GM19463 (cell line): ENCODE measurements around the gene DYTN.
"Not testable (repeated sequence)": the region's sequence is repeated elsewhere in the genome, so short reads cannot be mapped to it uniquely, and the experiment has no call there.

Experiments
- ATAC-seq: cut with Tn5 transposase; IDR thresholded peaks from one replicate; pipeline ENCODE4 v1.9.1; 2021; ENCODE audit warnings: mild to moderate bottlenecking, moderate library complexity; ENCODE audit not compliant: unreplicated experiment

The DYTN gene, protein sequence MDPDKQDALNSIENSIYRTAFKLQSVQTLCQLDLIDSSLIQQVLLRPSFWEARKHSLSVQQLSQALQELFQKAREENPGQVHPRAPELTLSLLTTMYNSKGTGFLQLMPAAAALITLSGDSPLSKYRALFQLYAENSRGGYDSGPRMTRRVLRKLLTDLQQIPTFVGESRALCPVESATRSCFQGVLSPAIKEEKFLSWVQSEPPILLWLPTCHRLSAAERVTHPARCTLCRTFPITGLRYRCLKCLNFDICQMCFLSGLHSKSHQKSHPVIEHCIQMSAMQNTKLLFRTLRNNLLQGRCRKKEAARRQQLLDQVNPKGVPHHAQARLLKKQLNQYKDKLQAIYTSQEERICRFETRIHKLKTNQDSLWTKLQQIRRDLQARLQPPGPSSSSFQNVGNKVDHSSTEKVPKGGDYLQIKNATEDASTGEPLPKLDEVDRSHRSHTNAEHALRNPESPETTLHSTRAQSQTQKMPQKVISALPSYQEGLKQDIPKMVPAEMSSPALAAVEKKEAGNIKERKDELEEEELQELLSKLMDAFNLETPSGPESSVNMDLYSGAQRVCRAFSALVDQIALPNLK

DNA sequence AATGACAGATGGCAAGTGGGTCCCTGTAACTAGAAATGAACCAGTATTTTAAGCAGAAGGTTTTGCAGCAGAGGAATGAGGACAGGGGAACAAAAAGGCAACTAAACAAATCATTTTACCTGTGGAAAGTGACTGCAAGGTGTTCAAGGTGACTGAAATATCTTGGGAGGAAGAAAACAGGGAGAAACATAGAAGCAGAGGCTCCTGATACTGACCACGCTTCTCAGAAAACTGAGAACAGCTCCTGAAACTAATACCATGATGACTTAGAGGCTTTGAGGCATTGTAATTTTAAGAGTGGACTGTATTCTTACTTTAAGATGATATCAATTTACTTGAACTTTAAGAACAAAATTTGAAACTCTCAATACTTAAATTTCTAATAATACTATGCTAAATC is at the start of gene DYTN:
Gene DYTN, minus strand, starts transcription at position 101 of the 400 bp plus-strand sequence. CDS start 117 bp downstream, outside the sequence.
- ATAC-seq = no peak

DNA sequence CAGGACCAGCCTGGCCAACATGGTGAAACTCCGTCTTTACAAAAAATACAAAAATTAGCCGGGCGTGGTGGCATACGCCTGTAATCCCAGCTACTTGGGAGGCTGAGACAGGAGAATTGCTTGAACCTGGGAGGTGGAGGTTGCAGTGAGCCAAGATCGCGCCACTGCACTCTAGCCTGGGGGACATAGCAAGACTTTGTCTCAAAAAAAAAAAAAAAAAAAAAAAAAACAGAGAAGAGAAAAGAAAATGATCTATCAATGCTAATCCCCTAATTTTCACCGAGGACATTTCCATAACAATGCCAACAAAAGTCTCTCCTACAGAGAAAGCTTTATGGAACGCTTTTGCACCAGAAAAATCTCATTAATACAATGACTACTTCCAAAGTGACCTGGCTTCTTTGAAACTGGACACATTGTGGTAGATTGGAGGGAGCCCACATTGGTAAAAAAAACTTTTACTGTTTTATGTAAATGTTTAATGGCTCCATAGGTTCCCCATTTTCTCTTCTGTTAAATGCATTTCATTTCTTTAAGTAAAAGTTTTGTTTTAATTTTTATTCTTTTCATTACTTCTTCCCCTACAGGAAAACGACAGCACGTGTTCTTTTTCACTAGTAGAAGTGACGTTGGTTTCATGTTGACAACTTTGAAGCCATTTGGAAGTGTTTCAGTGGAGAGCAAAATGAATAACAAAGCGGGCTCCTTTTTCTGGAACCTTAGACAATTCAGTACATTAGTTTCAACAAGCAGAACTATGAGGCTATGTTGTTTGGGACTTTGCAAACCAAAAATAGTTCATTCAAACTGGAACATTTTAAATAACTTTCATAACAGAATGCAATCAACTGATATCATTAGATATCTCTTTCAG is 48.1 kb upstream of the DYTN start:
- no peak for ATAC-seq

DNA sequence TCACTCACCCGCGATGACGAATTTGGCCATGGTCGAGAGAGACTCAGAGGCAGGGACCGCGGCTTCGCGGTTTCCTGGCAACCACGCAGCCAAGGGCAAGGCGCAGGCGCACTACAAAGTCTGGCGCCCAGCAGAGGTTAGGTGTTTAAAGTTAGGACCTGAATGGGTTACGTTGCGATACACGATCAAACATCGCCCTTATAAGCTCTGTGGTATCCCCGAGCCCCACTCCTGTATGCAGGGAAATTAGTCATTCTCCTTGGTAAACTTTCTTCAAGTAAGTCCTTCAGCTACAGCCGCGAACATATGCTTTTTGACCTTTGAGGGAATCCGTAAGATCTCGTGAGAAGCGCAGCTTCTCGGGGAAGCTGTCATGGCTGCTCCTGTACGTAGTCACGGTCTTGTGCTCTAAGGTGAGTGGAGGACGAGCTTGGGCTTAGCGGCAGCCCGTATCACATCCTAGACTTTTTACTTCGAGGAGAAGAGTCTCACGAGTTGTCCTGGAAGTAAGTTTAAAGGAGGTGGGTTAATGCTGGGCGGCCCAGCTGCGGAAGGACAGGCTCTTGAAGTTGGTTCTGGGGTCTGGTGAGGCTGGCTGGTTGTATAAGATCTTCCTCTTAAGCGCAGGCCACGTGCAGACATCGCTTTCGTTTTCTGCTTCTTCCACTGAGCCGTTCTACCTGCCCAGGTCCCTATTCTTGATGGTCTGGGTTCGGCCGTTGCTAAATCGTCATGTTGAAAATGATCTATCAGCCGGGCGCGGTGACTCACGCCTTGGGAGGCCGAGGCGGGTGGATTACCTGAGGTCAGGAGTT is 47.3 kb upstream of the DYTN start, which contains the start of the genes FASTKD2 and MDH1B:
Gene FASTKD2, plus strand, starts transcription at position 365 of the 815 bp plus-strand sequence. CDS start 1,088 bp downstream, outside the sequence.
Gene MDH1B, minus strand, starts transcription at position 87 of the 815 bp plus-strand sequence. Its CDS starts 57 bp downstream, at position 30.
- ATAC-seq = peak; percentile 89

DNA sequence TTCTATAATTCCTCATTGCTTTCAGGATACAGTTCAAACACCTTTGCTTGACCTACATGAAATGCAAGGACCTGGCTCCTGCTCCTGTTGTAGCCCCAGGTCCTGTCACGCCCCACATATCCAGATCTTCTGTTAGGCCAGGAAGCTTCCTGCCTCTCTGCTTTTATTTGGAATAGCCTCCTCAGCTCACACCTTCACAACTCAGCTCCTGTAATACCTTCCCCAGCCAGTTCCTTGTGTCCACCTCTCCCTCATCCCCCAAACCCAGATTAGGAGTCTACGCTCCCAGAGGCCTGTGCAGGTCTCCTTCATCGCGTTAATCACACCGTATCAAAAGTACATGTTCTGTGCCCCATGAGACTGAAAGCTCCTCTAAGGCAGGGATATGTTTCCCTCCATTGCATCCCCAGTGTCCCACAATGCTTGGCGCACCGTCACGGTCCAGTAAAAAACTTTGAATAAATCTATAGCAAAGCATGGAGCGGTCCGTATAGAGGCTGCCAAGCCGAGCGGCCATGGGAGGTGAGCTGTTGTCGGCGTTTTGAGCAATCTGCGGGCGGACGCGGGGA is 46.6 kb upstream of the DYTN start:
- ATAC-seq = peak; percentile 0

DNA sequence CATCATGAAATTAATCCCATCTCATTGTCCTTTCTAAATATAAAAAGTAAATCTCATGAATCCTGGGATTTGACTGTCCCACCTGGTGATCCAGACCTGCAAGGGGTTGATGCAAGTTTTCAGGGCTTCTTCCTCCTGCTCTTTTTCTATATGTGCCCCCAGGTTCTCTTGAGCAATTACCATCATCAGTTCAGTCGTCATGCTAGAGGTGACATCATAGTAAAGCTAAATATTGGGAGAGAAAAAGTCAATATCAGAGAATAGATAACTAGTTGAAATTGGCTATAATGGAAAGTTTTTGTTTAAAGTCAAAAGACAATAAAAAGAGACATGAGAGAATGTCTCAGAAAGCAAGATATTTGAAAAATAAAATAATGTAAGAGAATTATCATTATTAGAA is 38.6 kb upstream of the DYTN start:
- no peak for ATAC-seq

DNA sequence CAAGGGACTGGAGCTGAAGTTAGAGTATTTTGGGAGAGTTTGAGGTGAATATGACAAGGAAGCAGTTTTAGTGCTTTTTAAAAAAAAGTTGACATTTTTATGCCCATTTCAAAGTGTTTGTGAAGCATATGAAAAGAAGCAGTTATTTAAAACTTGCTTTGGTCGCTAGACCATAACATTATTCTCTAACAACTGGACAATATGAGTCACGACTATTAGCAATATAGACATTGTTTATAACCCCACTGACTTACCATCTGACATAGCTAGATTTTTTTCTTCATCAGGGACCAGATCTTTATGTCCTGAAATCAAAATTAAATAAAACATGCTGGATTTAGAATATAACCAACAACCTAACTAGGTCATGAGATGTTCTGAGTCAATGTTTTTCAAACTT is 22.6 kb upstream of the DYTN start:
- no peak for ATAC-seq

DNA sequence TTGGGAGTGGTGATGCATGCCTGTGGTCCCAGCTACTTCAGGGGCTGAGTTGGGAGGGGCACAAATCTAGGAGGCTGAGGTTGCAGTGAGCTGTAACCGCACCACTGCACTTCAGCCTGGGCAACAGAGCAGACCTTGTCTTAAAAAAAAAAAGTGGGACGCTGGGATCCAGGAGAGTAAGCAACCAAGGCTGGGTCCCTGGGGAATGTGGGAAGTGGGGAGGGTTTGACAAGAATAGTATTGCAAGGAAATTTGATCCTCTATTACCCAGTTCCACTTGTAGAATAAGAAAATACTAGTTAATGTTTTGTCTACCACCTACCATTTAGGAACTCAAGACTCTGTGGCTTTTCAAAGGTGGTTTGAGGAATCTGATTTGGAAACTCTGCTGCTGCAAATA is 21.1 kb upstream of the DYTN start:
- ATAC-seq = no peak

DNA sequence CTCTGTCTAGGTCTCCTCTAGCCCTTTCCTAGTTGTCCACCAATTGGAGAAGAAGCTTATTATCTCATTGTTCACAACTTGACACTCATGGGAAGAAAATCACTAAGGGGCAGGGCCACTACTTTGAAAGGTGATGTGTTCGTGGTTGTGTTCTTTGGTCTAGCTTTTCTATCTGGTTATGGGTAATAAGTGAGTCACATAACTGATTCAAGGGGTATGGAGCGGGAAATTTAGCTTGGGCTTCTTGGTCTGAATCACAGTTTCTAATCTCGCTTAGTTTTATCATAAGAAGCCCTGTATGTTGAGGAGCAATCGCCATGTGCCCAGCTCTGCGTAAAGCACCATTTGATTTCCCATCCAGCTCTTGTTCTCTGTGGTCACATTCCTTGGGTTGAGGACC is 18.7 kb upstream of the DYTN start:
- no peak for ATAC-seq

DNA sequence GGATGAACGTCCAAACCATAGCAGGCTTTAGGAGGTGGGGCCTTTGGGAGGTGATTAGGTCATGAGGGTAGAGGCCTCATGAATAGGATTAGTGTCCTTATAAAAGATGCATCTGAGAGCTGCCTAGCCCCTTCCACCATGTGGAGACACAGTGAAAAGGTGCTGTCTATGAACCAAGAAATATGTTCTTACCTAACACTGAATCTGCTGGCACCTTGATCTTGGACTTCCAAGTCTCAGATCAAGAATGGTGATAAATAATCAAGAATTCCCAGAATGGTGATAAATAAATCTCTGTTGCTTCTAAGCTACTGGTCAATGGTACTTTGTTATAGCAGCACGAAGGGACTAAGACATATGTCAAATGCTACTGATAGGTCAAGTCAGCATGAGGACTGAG is 15.1 kb upstream of the DYTN start:
- no peak for ATAC-seq

DNA sequence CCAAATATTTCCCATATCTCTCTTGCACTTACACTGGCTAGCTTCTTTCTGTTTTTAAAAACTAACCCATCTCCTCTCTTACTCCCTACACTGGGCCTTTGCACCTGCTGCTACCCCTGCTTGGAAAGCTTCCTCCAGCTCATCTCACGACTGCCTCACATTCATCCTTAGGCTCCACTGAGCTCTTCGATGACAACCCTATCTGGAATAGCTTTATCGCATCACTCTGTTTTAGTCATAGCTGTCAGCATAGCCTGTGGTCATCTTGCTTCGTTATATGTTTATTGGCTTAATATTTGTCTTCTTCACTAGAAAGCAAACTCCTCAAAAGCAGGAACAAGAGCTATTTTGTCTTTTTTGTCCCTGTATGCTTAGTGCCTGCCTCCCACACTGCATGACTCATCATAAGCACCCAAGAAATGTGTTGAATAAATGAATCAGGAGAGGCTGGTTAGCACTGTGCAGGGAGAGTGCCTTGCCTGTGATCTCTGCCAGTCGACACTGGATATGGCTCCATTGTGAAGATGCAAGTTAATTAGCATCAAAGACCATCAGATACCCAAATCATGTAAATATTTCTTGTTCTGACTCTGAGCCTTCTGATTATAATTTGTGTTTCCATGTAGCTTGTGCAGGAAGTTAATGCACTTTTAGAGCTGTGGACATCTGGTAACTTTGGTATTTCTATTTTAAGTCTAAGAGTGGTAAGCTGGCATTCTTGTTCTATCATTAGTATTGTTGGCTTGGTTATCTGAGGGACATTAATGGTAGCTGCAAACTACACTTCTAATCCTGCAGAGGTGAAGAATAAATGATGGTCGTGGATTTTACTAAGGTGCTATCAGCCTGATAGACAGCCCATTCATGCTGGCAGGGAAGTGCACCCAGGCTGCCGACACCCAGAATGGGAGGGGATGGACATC is 10.3 kb upstream of the DYTN start:
- no peak for ATAC-seq

DNA sequence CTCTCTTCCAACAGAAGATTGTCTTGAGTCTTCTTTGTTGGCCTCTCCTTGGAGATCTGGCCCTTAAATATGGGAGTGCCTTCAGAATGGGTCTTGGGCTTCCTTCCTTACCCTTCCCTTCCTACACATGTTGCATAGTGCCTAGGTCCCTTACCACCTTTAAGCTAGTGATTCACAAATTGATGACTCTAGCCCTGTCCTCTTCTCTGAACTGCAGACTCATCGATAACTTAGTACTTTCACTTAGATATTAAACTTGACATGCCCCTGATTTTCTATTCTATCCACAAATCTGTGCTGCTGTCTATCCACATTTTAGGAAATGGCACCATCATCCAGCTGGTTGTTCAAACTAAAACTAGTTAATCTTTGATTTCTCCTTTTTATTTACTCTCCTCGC is 9.1 kb upstream of the DYTN start:
- no peak for ATAC-seq

DNA sequence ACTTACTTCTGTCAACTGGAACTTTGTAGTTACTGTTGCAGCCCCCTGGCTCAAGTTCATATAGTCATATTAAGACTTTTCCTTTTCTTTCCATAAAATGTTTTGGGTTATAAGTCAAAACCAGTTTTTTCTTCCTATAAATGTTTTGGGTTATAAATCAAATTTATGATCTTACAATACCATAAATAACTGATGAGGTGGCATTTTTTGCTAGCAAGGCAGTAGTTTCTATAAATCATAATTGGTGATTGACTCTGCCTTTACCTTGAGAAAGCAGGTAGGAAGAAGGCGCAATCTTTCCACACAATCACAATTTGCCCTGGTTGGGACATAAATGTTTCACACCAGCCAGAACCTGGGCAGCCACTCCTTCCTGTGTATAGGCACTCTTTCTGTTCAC is 5.1 kb upstream of the DYTN start:
- ATAC-seq = no peak

DNA sequence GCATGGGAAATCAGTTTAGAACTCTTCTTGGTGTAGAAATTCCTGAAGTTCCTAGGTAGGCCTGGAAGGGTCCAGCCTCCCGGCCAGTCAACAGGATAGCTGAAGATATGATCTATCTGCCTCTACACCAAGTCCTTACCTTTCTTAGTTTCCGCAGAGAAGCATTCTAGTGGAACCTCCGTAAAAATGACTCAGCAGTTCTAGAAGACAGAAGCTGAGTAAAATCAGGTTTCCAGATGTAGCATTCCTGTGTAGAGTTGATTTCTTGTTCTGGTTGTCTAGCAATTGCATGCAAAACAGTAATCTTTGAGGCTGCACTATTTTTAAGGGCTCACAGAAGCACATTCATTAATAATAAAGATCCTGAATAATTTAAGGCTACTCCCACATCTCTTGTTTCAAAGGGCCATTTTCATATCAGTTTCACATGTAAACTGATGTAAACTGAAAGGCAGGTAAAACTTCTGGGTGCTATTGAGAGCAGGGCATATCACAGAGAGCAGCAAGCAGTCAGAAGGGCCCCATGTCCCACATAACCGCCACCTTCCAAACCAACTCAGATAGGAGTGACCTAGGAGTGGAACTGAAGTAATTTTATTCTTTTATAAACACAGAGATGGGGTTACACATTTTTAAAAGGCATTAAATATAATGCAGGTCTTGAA is 3.2 kb upstream of the DYTN start:
- ATAC-seq = peak; percentile 87

DNA sequence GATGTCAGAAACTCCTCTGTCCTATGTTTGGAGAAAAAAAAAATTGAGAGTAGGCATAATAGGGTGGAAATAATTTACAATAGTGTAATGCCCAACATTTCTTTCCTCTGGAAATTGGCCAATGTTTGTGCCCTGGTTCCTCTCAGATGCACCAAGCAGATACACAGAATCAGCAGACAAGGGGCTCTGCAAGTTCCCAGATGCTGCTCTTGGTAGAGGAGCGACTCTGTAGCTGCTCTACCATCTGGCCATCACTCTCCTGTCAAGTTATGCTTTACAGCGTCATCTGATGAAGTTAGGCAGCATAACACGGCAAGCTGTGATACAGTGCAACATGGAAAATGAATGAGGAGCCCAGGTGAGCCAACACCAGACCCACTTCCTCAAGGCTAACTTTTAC is 1.6 kb downstream of the DYTN start:
- ATAC-seq = no peak

DNA sequence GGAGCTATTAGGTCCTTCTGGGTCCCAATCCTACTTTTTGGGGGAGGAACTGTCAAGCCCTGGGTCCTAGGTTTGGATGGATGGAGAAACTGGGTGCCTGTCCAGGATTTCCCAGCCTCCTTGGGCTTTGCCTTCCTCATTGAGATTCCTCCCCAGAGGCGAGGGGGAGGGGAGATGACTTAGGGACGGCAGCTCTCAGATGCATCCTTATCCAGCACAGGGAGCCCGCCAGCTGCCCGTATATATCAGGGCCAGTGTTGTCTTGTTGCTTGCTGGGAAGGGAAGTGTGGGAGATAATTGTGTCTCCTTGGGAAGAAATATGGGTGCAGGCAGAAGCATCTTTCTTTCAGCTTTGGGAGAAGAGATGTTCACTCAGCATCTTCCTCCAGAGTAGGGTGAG is 3.0 kb downstream of the DYTN start:
- ATAC-seq = not testable (repeated sequence)

DNA sequence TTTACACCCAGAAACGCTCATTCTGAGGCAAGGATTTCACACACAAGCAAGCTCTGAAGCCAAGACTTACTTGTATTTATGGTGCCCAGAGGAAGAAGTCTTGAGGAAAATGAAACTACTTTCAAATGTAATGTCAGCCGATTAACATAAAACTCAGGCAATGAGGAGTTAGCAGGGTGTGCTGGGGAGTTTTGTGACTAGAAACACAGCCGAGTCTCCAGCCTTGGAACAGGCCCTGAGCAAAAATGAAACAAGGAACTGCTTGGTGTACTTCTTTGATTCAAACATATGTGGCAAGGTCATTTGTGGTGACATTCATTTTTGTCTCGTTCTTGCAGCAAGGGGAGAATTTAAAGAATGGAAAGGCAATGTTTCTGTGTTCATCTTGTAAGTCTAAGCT is 4.5 kb downstream of the DYTN start:
- peak; percentile 77 for ATAC-seq

DNA sequence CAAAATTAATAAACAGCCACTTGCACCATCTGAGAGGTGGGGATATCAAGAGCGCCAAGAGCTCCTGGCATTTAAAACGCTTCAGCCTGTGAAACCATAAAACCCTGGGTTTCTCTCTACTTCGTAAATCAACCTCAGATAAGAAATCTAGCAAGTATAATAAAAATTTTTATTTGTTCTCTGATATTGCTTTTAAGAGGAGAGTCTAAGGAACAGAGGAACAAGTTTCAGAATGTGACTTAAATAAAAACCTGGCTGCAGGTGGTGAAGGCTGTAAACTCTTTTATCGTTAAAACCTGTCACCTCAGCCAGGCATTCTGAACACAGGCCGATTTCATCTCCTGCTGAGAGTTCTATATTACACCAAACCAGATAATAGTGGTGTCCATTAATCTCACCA is 9.9 kb downstream of the DYTN start:
- no peak for ATAC-seq

DNA sequence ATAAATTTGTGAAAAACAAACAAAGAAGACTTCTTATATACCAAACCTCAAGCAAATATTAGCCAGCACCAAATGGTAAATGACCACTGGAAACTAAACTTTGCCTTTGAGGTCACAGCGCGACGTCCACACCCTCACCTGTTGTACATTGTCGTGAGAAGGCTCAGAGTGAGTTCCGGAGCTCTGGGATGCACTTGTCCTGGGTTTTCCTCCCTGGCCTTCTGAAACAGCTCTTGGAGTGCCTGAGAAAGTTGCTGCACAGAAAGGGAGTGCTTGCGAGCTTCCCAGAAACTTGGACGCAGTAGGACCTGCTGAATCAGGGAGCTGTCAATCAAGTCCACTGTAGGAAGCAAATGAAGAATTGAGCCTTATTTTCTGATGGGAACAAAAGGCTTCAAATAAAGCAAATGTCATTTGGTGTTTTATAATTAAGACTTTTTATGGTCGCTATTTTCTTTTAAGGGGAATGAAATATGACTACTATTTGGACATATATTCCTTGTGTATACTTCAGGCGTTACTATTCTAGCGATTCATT is 11.0 kb downstream of the DYTN start:
- no peak for ATAC-seq
